NT2/D1 (cell line): Measurements from ENCODE around the gene CDK6.

ENCODE experiments used
- DNase-seq: peaks from one replicate; pipeline ENCODE4 v3.0.0-alpha.2; 2011; ENCODE audit warnings: low read depth, low spot score
- H3K27me3 ChIP-seq: 2 replicates; pipeline ENCODE4 v1.6.0; 2011; ENCODE audit warnings: mild to moderate bottlenecking; ENCODE audit not compliant: insufficient read length, insufficient read depth
- H3K36me3 ChIP-seq: 2 replicates; pipeline ENCODE4 v1.6.1; 2011; ENCODE audit warnings: mild to moderate bottlenecking, low read length, mixed read lengths; ENCODE audit not compliant: insufficient read depth, insufficient read length
- H3K4me1 ChIP-seq: 2 replicates; pipeline ENCODE4 v1.5.1; 2011; ENCODE audit not compliant: insufficient read depth, insufficient read length
- H3K4me3 ChIP-seq: 2 replicates; pipeline ENCODE4 v1.5.1; 2011; ENCODE audit warnings: low read depth; ENCODE audit not compliant: insufficient read length
- H3K9ac ChIP-seq: 2 replicates; pipeline ENCODE4 v1.6.0; 2011; ENCODE audit warnings: low read depth; ENCODE audit not compliant: insufficient read length
- H3K9me3 ChIP-seq: 2 replicates; pipeline ENCODE4 v1.5.1; 2011; ENCODE audit warnings: mild to moderate bottlenecking, low read length; ENCODE audit not compliant: insufficient read depth
- SUZ12 ChIP-seq: IDR thresholded peaks from 2 replicates; pipeline ENCODE4 v1.6.1; 2011; ENCODE audit not compliant: insufficient read length, insufficient read depth; ENCODE audit errors: extremely low read depth
- YY1 ChIP-seq: IDR thresholded peaks from 2 replicates; pipeline ENCODE4 v1.6.1; 2011; ENCODE audit not compliant: insufficient read length, insufficient read depth
- ZNF274 ChIP-seq: IDR thresholded peaks from 2 replicates; pipeline ENCODE4 v1.6.1; 2011; ENCODE audit warnings: mild to moderate bottlenecking, low read depth, low read length

CDK6 gene

DNA sequence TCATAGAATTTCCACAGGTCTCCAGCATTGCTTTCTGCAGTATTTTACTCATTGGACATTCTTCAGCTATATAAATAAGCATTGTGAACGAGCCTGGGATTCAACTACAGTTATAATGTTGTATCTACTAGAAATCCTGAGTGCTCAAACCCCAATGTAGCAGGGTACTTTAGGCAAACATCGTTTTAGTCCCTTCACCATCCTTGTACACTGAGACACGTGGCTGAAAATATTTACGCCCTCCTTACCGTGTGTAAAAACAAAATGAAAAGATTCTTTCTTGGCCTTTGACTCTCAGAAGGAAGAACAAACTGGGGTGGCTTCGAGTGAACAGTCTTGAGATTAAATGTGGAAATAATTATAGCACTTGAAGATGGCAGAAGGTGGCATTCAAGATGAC is 25.2 kb downstream of the CDK6 start:
- DNase-seq, result no peak
- no peaks in the 10 kb centered on the region for H3K27me3 ChIP-seq
- H3K4me1 ChIP-seq, result no peaks in the 10 kb centered on the region
- H3K9me3 ChIP-seq, result no peaks in the 10 kb centered on the region
- H3K9ac ChIP-seq, result no peak overlapping the region
- TF ChIP-seq SUZ12 (no peak), ZNF274 (no peak), YY1 (no peak)
- peaks cover 2% of the 10 kb centered on the region for H3K36me3 ChIP-seq
- no peak overlapping the region for H3K4me3 ChIP-seq

DNA sequence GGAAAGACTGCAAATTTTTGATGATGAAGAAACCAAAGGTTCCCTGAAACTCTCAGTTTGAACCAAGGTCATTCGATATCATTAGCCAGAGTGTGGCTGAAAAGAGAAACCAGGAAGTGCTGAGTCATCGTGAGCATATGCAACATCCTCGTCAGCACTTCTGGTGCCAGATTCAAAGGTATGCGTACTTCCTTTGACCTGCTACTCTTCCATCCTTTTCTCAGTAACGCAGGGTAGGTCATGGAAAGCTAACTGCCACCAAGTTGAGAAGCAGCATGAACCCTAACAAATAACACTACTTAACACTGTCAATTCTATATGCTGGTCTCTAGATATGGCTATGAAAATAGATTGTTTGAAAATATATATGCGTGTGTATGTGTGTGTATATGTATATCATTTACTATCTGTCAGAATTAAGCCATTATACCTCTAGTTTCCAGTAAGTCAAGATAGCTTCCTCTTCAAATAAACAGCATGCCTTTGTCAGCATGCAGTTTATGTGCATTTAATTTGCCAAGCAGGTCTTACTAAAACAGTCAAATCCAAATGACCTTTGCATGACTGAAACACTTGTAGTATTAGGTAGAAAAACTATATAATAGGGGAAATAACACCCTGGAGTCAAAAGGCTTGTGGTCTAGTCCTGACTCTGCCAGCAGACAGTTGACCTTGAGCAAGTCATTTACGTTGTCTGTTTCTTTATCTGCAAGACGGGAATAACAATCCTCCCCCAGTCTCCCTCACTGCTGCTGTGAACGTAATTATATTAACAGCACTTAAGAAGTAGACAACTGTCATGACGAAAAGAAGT is 26.4 kb downstream of the CDK6 start:
- no peak overlapping the region for H3K4me3 ChIP-seq
- no peak for DNase-seq
- peaks cover 7% of the 10 kb centered on the region for H3K36me3 ChIP-seq
- TF ChIP-seq SUZ12, result no peak
- no peak for TF ChIP-seq YY1
- TF ChIP-seq ZNF274, result no peak
- no peaks in the 10 kb centered on the region for H3K9me3 ChIP-seq
- H3K27me3 ChIP-seq, result no peaks in the 10 kb centered on the region
- H3K4me1 ChIP-seq, result no peaks in the 10 kb centered on the region
- H3K9ac ChIP-seq, result no peak overlapping the region

DNA sequence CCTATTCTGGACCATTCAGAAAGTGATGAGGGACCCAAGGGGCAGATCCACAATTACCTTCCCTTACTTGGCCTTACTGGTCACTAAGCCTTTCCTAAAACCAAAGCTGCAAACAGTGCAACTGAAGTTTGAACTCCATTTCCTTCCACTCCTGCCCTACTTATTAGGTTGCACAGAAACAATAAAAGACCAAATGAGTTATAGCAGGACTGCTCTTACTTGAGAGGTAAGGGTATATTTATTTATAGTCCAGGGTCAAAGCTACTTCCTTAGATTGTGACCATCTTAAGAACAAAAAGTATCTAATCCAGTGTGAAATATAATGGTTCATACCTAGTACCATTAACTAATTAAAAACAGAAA is 27.0 kb downstream of the CDK6 start:
- no peaks in the 10 kb centered on the region for H3K9me3 ChIP-seq
- H3K27me3 ChIP-seq, result no peaks in the 10 kb centered on the region
- no peaks in the 10 kb centered on the region for H3K4me1 ChIP-seq
- TF ChIP-seq YY1, result no peak
- TF ChIP-seq SUZ12, result no peak
- no peak for TF ChIP-seq ZNF274
- H3K36me3 ChIP-seq, result peaks cover 7% of the 10 kb centered on the region
- DNase-seq, result no peak
- H3K9ac ChIP-seq, result no peak overlapping the region
- H3K4me3 ChIP-seq, result no peak overlapping the region

DNA sequence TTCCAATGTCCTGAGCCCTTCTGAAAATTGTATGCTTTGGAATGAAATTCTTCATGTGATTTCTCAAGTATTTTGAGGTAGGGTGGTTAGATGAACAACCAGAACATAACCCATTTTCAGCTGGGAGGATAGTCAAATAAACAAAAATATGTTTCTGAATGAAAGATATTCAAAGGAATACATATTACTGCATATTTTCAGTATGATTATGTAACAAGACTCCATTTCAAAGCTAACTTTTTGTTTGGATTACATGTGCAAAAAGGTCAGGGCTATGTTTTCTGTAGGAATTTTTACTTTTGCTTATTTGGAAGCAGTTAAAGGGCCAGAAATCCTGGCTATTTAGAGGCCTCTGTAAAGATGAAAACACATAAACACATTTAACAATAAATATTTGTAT is 27.7 kb downstream of the CDK6 start:
- H3K36me3 ChIP-seq, result peaks cover 7% of the 10 kb centered on the region
- H3K9me3 ChIP-seq, result no peaks in the 10 kb centered on the region
- no peaks in the 10 kb centered on the region for H3K4me1 ChIP-seq
- TF ChIP-seq YY1 (no peak), ZNF274 (no peak), SUZ12 (no peak)
- no peak overlapping the region for H3K4me3 ChIP-seq
- H3K9ac ChIP-seq, result no peak overlapping the region
- H3K27me3 ChIP-seq, result no peaks in the 10 kb centered on the region
- no peak for DNase-seq

DNA sequence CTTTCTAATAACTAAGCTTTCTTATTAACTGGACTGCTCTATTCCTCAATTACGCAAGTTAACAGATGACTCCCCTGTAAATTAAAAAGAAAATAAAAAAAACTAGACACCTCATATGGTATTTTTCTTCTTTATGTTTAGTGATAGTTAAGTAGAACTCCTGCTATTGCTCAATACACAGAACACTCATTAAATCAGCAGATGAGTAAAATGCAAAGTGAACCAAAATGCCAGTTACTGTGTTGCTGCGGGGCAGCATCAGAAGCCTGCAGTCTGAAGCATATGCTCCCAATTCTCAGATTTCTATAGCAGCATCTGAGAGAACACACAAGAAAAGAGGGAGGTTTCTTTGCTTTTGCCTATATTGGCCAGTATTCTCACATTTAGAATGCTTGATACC is 28.4 kb downstream of the CDK6 start:
- DNase-seq, result no peak
- no peak for TF ChIP-seq SUZ12
- no peak for TF ChIP-seq YY1
- no peak for TF ChIP-seq ZNF274
- no peaks in the 10 kb centered on the region for H3K4me1 ChIP-seq

DNA sequence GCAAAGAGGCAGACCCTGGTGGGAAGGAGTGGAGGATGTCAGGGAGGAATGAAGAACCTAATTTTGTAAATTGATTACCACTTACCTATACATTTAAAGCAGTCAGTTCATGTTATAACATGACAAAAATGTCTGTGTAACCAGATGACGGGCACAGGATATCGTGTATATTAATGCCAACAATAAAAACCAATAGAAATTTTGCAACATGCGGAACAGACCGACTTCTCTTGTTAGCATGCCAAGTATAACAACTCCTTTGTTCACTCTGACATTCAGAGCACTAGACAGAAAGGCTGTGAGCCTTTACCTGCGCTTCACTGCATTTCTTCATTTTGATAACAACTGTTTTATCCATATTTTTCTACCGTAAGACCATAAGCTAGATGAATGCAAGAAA is 29.9 kb downstream of the CDK6 start:
- no peaks in the 10 kb centered on the region for H3K27me3 ChIP-seq
- TF ChIP-seq YY1, result no peak
- peaks cover 10% of the 10 kb centered on the region for H3K36me3 ChIP-seq
- no peak for DNase-seq
- H3K9me3 ChIP-seq, result no peaks in the 10 kb centered on the region
- H3K4me3 ChIP-seq, result no peak overlapping the region
- H3K4me1 ChIP-seq, result no peaks in the 10 kb centered on the region
- no peak overlapping the region for H3K9ac ChIP-seq

More for the DNA sequence above, 28.4 kb downstream of the CDK6 start:
- H3K4me3 ChIP-seq, result no peak overlapping the region
- H3K9me3 ChIP-seq, result no peaks in the 10 kb centered on the region
- no peak overlapping the region for H3K9ac ChIP-seq
- peaks cover 10% of the 10 kb centered on the region for H3K36me3 ChIP-seq
- H3K27me3 ChIP-seq, result no peaks in the 10 kb centered on the region

DNA sequence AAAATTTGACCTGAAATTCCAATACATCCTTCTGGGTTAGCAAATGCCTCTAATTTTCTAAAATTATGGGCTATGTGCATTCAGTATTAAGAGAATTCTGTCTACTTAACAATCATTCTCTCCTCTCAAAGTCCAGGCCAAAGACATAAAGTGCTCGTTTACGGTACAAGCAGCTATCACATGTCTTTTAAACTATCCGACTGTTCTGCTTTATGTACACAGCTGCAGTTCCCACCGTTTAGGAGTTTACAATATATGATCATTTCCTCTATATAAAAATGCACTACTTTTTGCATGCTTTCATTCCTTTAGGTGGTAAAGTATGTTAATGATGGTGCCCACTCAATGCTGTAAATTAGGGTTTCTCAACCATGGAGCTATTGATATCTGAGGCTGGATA is 34.0 kb downstream of the CDK6 start:
- DNase-seq, result no peak
- H3K9me3 ChIP-seq, result no peaks in the 10 kb centered on the region
- peaks cover 10% of the 10 kb centered on the region for H3K36me3 ChIP-seq
- no peaks in the 10 kb centered on the region for H3K27me3 ChIP-seq
- H3K4me3 ChIP-seq, result no peak overlapping the region
- TF ChIP-seq YY1 (no peak), ZNF274 (no peak), SUZ12 (no peak)
- H3K4me1 ChIP-seq, result no peaks in the 10 kb centered on the region
- no peak overlapping the region for H3K9ac ChIP-seq
